HG03575 (cell line): Measurements from ENCODE around the gene MDP1.

ENCODE experiments used
- ATAC-seq: cut with Tn5 transposase; IDR thresholded peaks from one replicate; pipeline ENCODE4 v1.9.1; 2021; ENCODE audit not compliant: unreplicated experiment, insufficient number of reproducible peaks, low FRiP score; ENCODE audit errors: extremely low read depth

Gene MDP1

DNA sequence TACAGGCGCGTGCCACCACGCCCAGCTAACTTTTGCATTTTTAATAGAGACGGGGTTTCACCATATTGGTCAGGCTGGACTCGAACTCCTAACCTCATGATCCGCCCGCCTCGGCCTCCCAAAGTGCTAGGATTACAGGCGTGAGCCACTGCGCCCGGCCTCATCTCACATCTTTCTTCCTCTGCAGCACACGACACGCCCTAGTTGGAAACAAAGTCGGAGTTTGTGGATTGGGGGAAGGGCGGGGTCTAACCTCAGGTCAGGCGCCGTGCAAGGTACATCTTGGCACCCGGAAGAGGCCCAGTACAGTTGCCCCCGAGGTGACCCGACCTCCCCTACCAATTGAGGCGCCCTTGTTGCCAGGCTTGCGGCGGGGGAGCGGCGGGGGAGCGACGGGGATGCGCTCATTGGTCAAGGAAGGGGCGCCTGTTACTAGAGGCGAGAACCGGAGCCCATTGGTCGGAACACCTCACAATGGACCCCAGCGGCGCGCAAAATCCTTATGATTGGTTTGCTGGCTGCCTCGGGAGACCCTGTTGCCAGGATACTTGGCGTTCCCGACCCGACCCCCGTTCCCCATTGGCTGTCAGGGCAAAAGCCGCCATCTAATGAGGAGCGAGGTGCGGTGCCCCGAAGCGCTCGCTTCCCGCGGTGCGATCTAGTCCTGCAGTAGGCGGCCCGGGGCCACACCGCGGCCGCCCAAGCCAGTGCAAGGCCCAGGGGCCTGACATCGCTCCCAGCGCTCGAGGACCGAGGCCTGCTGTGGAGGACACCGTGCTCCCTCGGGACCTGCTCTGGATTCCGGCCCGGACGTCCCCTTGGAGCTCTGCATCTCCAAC, 44.2 kb downstream of the MDP1 start, which contains the start of gene REC8:
Gene REC8 (plus strand): TSS at position 659 of the 839 bp plus-strand sequence. CDS start 473 bp downstream, outside the sequence.
- ATAC-seq, result peak; percentile 30

DNA sequence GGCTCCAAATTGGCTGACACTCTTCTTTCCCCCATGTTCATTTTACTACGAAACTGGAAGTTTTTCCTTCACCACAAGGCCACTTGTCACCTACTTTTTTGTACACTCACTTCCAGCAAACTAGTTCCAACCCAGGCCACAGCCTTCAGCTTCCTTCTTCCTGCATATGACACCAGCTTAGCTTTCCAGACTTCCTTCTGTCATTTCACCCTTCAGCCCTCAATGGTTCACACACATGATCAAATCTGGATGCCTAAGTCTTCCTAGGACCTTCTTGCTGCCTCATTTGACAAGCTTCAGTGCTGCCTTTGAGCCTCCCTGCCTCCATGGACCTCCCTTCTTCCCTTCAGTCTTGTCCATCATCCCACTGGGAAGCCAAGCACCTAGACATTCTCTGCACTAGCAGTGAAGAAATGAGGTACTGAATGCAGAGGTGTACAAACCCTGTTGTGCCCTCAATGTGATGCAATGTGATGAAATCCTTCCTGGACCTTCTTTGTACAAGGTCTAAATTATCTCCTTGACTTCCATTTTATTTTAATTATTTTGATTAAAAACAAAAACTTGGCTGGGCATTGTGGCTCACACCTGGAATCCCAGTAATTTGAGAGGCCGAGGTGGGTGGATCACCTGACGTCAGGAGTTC, 48.3 kb downstream of the MDP1 start:
- no peak for ATAC-seq

DNA sequence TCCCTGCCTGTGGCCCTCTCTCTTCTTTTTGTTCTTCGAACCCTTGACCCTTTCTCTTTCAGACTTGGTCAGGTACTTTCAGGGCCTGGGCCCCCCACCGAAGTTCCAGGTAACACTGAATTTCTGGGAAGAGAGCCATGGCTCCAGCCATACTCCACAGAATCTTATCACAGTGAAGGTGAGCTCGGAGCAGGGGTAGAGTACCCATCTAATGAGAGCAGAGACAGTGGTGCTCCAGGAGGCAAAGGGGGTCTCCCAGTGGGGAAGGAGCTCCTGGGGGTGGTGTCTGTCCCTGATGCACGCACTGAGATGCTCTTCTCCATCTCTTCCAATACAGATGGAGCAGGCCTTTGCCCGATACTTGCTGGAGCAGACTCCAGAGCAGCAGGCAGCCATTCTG, 50.1 kb downstream of the MDP1 start:
- ATAC-seq, result no peak

DNA sequence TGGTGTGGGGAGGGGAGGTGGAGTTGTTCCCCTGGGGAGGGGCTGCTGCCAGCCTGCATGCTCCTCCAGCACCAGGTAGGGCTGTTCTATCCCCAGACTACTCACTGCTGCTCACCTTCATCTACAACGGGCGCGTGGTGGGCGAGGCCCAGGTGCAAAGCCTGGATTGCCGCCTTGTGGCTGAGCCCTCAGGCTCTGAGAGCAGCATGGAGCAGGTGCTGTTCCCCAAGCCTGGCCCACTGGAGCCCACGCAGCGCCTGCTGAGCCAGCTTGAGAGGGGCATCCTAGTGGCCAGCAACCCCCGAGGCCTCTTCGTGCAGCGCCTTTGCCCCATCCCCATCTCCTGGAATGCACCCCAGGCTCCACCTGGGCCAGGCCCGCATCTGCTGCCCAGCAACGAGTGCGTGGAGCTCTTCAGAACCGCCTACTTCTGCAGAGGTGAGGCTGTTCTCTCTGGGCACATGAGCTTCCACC, 51.3 kb downstream of the MDP1 start:
- ATAC-seq, result no peak
